ENCODE data around the gene ATXN1.
"Not testable (repeated sequence)": the region's sequence is repeated elsewhere in the genome, so short reads cannot be mapped to it uniquely, and the experiment has no call there.

The ATXN1 gene

DNA sequence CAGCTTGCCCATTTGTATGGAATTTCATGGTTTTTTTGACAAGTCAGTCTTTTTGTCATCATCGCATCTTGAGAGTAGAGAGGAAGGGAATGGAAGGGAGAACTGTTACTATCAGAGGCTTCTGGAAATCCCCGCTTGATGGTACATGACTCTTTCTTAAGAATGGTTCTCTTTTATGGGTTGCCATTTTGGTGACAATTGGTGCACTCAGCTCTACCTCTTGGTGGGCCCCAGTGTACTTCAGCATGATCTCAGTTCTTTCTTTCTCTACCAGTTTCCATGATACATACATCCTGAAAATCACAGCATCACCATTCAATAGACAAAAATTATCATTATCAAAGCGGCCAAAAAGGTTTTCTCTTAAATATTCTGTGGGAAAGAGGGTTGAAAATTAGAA is 147.1 kb downstream of the ATXN1 start:
- DNase-seq (ENCODE audit: low spot score) = not testable (repeated sequence)

- DNase-seq (ENCODE audit: low spot score) = not testable (repeated sequence)
These were observed 147.8 kb downstream of the ATXN1 start for GRCh38 chr6:16613504-16613903.

DNA sequence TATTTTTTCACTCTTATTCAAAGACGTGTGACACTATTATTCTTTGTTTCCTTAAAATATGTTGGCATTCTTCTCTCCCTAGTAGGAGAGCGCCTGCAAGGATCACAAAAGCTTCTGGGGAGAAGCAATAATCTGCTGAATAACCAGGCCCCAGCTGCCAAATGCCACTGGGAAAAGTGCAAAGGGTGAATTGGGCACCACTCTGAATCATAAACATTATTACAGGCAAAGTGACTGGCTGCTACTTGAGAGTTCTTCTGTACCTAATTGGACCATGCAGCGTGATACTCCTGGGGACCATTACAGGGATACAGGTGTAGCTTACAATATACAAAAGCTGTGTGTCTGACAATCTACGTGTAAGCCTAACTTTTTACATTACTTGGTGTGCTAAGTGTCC is 152.8 kb downstream of the ATXN1 start:
- DNase-seq (ENCODE audit: low spot score) = no peak

DNA sequence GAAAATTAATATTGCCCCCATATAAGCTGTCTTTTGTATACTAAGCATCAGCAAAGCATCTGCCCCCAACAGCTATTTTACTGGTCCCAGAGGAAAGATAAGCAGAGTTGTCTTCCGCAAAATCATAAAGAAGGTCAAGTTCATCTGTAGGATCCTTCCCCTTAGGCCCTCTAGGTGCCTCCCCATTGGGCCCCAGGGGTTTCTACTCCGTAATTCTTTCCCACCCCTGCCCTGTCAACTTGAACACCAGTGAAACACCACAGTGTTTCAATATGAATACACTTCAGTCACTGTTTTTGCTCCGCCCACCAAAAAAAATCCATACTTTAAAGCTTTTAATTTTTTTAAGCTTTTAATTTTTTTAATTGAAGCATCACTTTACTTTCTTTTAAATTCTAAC is 159.2 kb downstream of the ATXN1 start:
- DNase-seq (ENCODE audit: low spot score) = no peak

- no peak for DNase-seq (ENCODE audit: low spot score)
These were observed 160.6 kb downstream of the ATXN1 start for GRCh38 chr6:16600701-16601100.

DNA sequence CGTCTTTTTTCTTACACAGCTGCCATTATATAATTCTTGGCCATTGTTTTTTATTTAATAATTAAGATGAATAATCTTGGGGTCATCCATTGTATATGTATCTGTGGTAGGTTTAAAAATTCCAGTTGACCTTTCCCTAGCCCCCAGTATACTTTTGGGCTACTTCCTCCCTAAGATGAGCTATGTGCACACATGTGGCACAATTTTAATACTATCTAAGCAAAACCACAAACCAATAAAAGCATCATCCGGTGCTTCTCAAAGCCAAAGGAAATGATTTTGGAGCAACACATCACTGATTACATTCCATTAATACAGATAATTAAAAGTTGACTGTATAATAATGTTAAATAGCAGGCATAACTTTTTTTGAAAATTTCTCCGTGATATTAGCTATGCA is 161.2 kb downstream of the ATXN1 start:
- no peak for DNase-seq (ENCODE audit: low spot score)

DNA sequence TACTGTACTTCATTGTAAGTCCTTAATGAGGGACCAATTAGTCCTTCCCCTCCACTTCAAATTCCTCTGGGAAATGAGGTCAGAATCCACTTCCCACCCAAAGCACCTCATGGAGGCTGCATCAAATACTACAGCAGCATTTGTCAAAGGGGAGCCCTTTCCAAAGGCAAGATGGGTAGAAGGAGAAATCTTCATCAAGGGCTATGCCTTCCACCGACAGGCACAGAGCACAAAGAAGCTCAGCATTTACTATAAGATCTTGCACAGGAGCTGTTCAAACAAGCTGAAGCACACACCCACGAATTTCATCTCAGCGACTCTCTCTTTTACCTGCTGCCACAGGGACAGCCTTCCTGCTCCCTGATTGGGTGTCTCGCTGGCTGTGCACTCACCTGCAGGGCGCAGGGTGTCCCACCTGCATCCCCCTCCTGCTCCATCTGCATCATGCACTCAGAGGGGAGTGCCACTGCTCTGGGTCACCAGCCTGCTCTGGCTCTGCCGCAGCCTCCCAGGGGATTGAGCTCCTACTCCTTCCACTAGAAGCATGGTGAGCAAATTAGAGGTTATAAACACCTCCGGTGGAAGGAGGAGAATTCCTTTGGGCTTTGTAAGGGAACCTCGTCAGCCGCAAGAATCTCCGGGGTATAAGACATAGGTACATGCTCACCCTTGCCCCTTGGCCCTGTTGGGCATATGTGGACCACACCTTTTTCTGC is 164.5 kb downstream of the ATXN1 start:
- DNase-seq (ENCODE audit: low spot score) = no peak

DNA sequence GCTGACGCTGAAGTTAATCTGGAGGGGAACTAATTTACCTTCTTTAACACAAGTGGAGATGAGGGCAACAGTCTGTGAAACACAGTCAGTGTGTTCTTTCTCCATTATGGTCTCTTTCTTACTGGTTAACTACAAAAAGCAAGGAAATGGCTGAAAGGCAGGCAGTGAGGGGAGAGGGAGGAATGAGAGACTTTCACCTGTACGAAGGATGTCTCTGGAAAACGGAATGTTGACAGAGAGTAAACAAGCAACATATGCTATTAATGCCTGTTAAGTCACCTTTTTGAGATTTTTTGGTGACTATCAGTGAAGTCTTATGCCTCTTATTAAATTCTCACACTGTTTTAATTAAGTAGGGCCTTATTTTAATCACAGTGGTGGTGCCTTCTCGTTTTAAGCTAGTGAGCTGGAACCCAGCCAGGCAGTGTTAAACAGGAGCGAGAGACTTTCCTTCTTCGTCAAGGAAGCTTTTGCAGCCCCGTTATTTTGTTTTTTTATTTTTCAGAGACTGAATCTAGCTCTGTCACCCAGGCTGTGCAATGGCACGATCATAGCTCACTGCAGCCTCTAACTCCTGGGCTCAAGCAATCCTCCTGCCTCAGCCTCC is 165.6 kb downstream of the ATXN1 start:
- DNase-seq (ENCODE audit: low spot score) = no peak

- no peak for DNase-seq (ENCODE audit: low spot score)
These were observed 166.4 kb downstream of the ATXN1 start for GRCh38 chr6:16594849-16595248.

GRCh38 chr6:16592223-16592911 is 168.9 kb downstream of the ATXN1 start:
- DNase-seq (ENCODE audit: low spot score) = no peak

GRCh38 chr6:16591396-16592222 is 169.7 kb downstream of the ATXN1 start:
- DNase-seq (ENCODE audit: low spot score) = no peak

GRCh38 chr6:16585805-16586204 is 175.5 kb downstream of the ATXN1 start:
- DNase-seq (ENCODE audit: low spot score) = no peak

- no peak for DNase-seq (ENCODE audit: low spot score)
These were observed 178.0 kb downstream of the ATXN1 start for GRCh38 chr6:16583144-16583762.

DNA sequence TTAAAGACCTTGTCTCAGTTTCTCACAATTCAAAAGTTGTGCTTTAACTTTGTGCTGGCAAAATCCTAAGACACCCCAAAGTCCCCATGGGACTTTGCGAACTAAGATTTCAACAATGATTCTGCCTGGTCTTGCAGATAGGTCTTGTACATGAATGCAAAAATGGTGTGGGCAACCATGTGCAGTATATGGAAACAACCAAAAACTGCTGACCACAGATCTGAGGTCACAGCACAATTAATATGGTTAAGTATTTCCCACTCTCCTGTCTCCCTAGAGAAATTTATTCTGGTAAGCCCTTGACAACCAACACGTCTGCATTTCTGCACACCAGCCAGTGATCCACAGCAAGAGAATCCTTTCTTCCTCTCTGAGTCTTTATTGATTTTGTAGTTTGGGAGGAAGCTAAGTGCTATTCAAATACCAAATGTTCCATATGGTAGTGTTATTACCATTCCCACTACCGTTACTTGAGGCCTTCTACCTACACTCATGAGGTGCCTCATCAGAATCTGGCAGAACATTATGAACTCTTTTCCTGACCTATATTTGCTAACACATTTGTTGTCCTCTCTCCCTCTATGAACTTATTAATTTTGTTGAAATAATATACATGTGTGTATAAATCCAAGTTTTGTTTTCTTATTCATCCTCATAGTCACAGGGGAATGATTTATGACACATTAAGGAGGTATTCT is 178.7 kb downstream of the ATXN1 start:
- DNase-seq (ENCODE audit: low spot score) = no peak

DNA sequence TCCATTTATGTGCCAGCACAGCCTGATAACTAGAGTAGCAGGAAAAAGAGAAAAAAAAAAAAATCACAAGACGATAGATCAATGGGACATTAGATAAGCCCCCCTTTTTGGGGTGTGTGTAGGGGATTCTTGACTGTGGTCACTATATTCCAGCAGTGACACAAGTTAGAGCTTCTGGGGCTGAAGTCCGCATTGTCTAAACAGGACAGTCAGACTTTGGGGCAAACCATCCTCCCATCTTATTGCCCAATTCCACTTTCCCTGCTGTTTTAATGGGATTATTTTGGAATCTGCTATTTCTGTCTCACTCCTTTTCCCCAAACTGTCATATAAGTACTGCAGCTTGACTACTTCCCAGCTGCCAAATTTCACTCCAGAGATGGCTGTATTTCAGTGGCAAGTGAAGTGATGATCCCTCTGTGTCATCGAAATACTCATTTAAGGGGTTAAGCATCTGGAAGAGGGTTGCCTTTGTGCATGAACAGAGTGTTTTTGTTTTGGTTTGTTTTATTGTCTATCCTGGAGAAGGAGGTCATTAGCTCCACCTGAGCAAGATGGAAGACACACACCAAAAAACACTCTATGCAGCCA is 182.5 kb downstream of the ATXN1 start:
- no peak for DNase-seq (ENCODE audit: low spot score)

GRCh38 chr6:16576451-16577368 is 184.6 kb downstream of the ATXN1 start:
- DNase-seq (ENCODE audit: low spot score) = no peak

GRCh38 chr6:16575655-16576054 is 185.6 kb downstream of the ATXN1 start:
- no peak for DNase-seq (ENCODE audit: low spot score)

GRCh38 chr6:16572943-16573342 is 188.3 kb downstream of the ATXN1 start:
- DNase-seq (ENCODE audit: low spot score) = no peak

- no peak for DNase-seq (ENCODE audit: low spot score)
These were observed 188.9 kb downstream of the ATXN1 start for GRCh38 chr6:16572317-16572716.

DNA sequence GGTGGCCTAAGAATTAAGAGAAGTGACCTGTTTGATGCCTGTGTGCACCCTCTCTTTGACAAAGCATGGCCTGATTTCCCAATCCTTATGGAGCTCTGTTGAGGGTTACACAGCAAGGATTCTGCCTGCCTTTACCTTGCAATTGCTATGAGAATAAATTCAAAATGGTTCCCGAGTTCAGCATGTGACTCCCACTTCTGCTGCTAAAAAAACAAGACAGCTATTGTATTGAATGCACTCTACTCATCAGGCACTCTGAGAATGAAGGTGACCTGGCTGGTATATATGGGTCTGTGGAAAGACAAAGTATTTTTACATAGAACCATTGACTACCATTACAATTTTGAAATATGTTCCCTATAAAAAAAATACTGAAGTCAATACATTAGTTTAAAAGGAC is 190.3 kb downstream of the ATXN1 start:
- no peak for DNase-seq (ENCODE audit: low spot score)
